Measurements from ENCODE around the gene ZNF692.
"Not testable (repeated sequence)": the region's sequence is repeated elsewhere in the genome, so short reads cannot be mapped to it uniquely, and the experiment has no call there.

ZNF692 gene

GRCh38 chr1:248807067-248807737 lies 51.7 kb downstream of the ZNF692 start:
- Histone ChIP-seq H3K36me3 (ENCODE audit: control insufficient read depth, insufficient read depth, low read length) (peaks cover 5% of the 10 kb centered on the region), H3K27ac (ENCODE audit: low read depth, low read length) (no peak overlapping the region), H3K4me3 (ENCODE audit: low read length) (no peak overlapping the region), H3K4me1 (ENCODE audit: control insufficient read depth, insufficient read depth, low read length) (peaks cover 2% of the 10 kb centered on the region), H3K9ac (ENCODE audit: low read length) (no peak overlapping the region), H3K27me3 (ENCODE audit: control insufficient read depth, insufficient read depth, low read length) (peaks cover 1% of the 10 kb centered on the region)

- Histone ChIP-seq H3K4me1 (ENCODE audit: control insufficient read depth, insufficient read depth, low read length) (peaks cover 2% of the 10 kb centered on the region), H3K27me3 (ENCODE audit: control insufficient read depth, insufficient read depth, low read length) (peaks cover 1% of the 10 kb centered on the region), H3K4me3 (ENCODE audit: low read length) (no peak overlapping the region), H3K9ac (ENCODE audit: low read length) (no peak overlapping the region), H3K27ac (ENCODE audit: low read depth, low read length) (no peak overlapping the region), H3K36me3 (ENCODE audit: control insufficient read depth, insufficient read depth, low read length) (no peaks in the 10 kb centered on the region)
Observed at GRCh38 chr1:248805876-248806275, 53.0 kb downstream of the ZNF692 start.

- no peaks in the 10 kb centered on the region for H3K36me3 ChIP-seq (ENCODE audit: control insufficient read depth, insufficient read depth, low read length)
- no peak overlapping the region for H3K27ac ChIP-seq (ENCODE audit: low read depth, low read length)
- no peak overlapping the region for H3K9ac ChIP-seq (ENCODE audit: low read length)
- H3K4me3 ChIP-seq (ENCODE audit: low read length), result no peak overlapping the region
- peaks cover 1% of the 10 kb centered on the region for H3K27me3 ChIP-seq (ENCODE audit: control insufficient read depth, insufficient read depth, low read length)
- H3K4me1 ChIP-seq (ENCODE audit: control insufficient read depth, insufficient read depth, low read length), result no peaks in the 10 kb centered on the region
Observed at GRCh38 chr1:248804771-248805681, 53.9 kb downstream of the ZNF692 start.

- not testable (repeated sequence) for H3K4me1 ChIP-seq (ENCODE audit: control insufficient read depth, insufficient read depth, low read length); H3K36me3 ChIP-seq (ENCODE audit: control insufficient read depth, insufficient read depth, low read length); H3K9ac ChIP-seq (ENCODE audit: low read length); H3K4me3 ChIP-seq (ENCODE audit: low read length); H3K27ac ChIP-seq (ENCODE audit: low read depth, low read length); H3K27me3 ChIP-seq (ENCODE audit: control insufficient read depth, insufficient read depth, low read length)
Observed at GRCh38 chr1:248803501-248803900, 55.4 kb downstream of the ZNF692 start.

- H3K4me1 ChIP-seq (ENCODE audit: control insufficient read depth, insufficient read depth, low read length), result no peaks in the 10 kb centered on the region
- no peak overlapping the region for H3K4me3 ChIP-seq (ENCODE audit: low read length)
- no peak overlapping the region for H3K27ac ChIP-seq (ENCODE audit: low read depth, low read length)
- no peak overlapping the region for H3K9ac ChIP-seq (ENCODE audit: low read length)
- no peaks in the 10 kb centered on the region for H3K36me3 ChIP-seq (ENCODE audit: control insufficient read depth, insufficient read depth, low read length)
- no peaks in the 10 kb centered on the region for H3K27me3 ChIP-seq (ENCODE audit: control insufficient read depth, insufficient read depth, low read length)
Observed at GRCh38 chr1:248802454-248802853, 56.4 kb downstream of the ZNF692 start.

GRCh38 chr1:248800459-248800858 lies 58.4 kb downstream of the ZNF692 start:
- Histone ChIP-seq H3K27me3 (ENCODE audit: control insufficient read depth, insufficient read depth, low read length) (no peaks in the 10 kb centered on the region), H3K4me1 (ENCODE audit: control insufficient read depth, insufficient read depth, low read length) (no peaks in the 10 kb centered on the region), H3K36me3 (ENCODE audit: control insufficient read depth, insufficient read depth, low read length) (no peaks in the 10 kb centered on the region), H3K27ac (ENCODE audit: low read depth, low read length) (no peak overlapping the region), H3K9ac (ENCODE audit: low read length) (no peak overlapping the region), H3K4me3 (ENCODE audit: low read length) (no peak overlapping the region)
